Measurements from ENCODE around the gene C10orf71.

GRCh38 chr10:49350846-49351532, 52.0 kb downstream of the C10orf71 start:
- no peak for TF ChIP-seq CTCF (IDR thresholded peaks at IDR 0.05)
- no peak for TF ChIP-seq POLR2A (IDR thresholded peaks at IDR 0.05)
- no peak for TF ChIP-seq POLR2AphosphoS5 (IDR thresholded peaks at IDR 0.05)
